HepG2 (cell line): ENCODE measurements around the gene TNFAIP1. TPM values are rescaled to one million over a fixed set of nuclear protein-coding genes. Genes with fewer than 3 reads are reported as not detected.

Source experiments
- ETV5 ChIP-seq: IDR thresholded peaks from 2 replicates; pipeline ENCODE4 v1.6.1; 2018; ENCODE audit warnings: missing biosample characterization, missing genetic modification reagents, inconsistent platforms, borderline replicate concordance
- GATA4 ChIP-seq: sonication (generic); IDR thresholded peaks from 2 replicates; pipeline ENCODE4 v1.6.1; 2016; ENCODE audit warnings: antibody characterized with exemption, low read depth, borderline replicate concordance
- JARID2 ChIP-seq: sonication (generic); formaldehyde crosslinking; IDR thresholded peaks from 2 replicates; pipeline ENCODE4 v1.8.1; 2023; ENCODE audit warnings: missing genetic modification reagents, inconsistent platforms; ENCODE audit not compliant: insufficient replicate concordance
- KMT2A ChIP-seq: sonication (generic); formaldehyde crosslinking; IDR thresholded peaks from 2 replicates; pipeline ENCODE4 v1.4.0; 2020; ENCODE audit warnings: missing genetic modification reagents
- MATR3 ChIP-seq: sonication (generic); formaldehyde crosslinking; IDR thresholded peaks from 2 replicates; pipeline ENCODE4 v1.4.0; 2020; ENCODE audit warnings: missing genetic modification reagents
- NCOA5 ChIP-seq: sonication (generic); formaldehyde crosslinking; IDR thresholded peaks from 2 replicates; pipeline ENCODE4 v1.4.0; 2020; ENCODE audit warnings: missing genetic modification reagents
- RFX5 ChIP-seq: IDR thresholded peaks from 2 replicates; pipeline ENCODE4 v1.6.1; 2011; ENCODE audit warnings: low read depth, low read length, improper control_type of control experiment
- SNAPC5 ChIP-seq: sonication (generic); formaldehyde crosslinking; IDR thresholded peaks from 2 replicates; pipeline ENCODE4 v1.8.1; 2023; ENCODE audit warnings: mild to moderate bottlenecking, missing genetic modification reagents, borderline replicate concordance
- ZNF124 ChIP-seq: sonication (generic); formaldehyde crosslinking; IDR thresholded peaks from 2 replicates; pipeline ENCODE4 v1.4.0; 2020; ENCODE audit warnings: missing genetic modification reagents
- ZNF609 ChIP-seq: sonication (generic); formaldehyde crosslinking; IDR thresholded peaks from 2 replicates; pipeline ENCODE4 v1.4.0; 2020; ENCODE audit warnings: mild to moderate bottlenecking, missing genetic modification reagents, borderline replicate concordance
- ZNF646 ChIP-seq: sonication (generic); formaldehyde crosslinking; IDR thresholded peaks from 2 replicates; pipeline ENCODE4 v1.9.0; 2021; ENCODE audit warnings: mild to moderate bottlenecking, missing genetic modification reagents
- polyA plus RNA-seq, 8 experiments: library from polyadenylated mRNA; depleted of rRNA in 3 of 8; stranded (reverse) in 7 of 8; unstranded in 1 of 8; fragments of >200 nt; fragmentation: Illumina TruSeq in 4 of 8; extraction: Trizol in 4 of 8; gene quantifications; 2 replicates each; pipeline versions ENCODE4 v1.2.1 to v1.2.3, GENCODE V29; 2011 to 2016; ENCODE audit warnings: low read depth in 4 of 8, missing spikeins in 1 of 8, mixed read lengths in 1 of 8; ENCODE audit not compliant: insufficient read depth in 1 of 8
- total RNA-seq, 5 experiments: library from RNA; depleted of rRNA; stranded (reverse); fragments of >200 nt; fragmentation: Illumina TruSeq; extraction: Trizol; gene quantifications; 2 replicates each; pipeline ENCODE4 v1.2.3, GENCODE V29; 2016; ENCODE audit warnings: low read depth in 1 of 5
- TF ChIP-seq, protein P1 (sequence below): IDR thresholded peaks from 2 replicates; pipeline ENCODE4 v1.6.1; 2016; ENCODE audit warnings: mild to moderate bottlenecking

TNFAIP1 gene
- total and polyA plus RNA-seq, 2 of the 13 experiments (the other 11 are each of a cell fraction or from before 2014, with no cell fraction given): 17.5 to 40.6 TPM

- TF ChIP-seq ZNF609 (peak; percentile 95), JARID2 (CRISPR knock-in tag) (no peak), ETV5 (CRISPR knock-in tag) (peak; percentile 71; the same call in 1 of the 2 replicates), NCOA5 (no peak), RFX5 (no peak), GATA4 (peak; percentile 88), ZNF124 (CRISPR knock-in tag) (no peak), MATR3 (no peak), SNAPC5 (CRISPR knock-in tag) (no peak), KMT2A (CRISPR knock-in tag) (no peak), ZNF646 (CRISPR knock-in tag) (no peak)
- TF ChIP-seq, protein P1, sequence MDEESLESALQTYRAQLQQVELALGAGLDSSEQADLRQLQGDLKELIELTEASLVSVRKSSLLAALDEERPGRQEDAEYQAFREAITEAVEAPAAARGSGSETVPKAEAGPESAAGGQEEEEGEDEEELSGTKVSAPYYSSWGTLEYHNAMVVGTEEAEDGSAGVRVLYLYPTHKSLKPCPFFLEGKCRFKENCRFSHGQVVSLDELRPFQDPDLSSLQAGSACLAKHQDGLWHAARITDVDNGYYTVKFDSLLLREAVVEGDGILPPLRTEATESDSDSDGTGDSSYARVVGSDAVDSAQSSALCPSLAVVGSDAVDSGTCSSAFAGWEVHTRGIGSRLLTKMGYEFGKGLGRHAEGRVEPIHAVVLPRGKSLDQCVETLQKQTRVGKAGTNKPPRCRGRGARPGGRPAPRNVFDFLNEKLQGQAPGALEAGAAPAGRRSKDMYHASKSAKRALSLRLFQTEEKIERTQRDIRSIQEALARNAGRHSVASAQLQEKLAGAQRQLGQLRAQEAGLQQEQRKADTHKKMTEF: peak; percentile 70
Measured at GRCh38 chr17:28368306-28368831, 32.8 kb downstream of the TNFAIP1 start (continued).
